Endodermal cell (in vitro differentiated cells): ENCODE results near the gene OLAH. TPM values are rescaled to one million over a fixed set of nuclear protein-coding genes. Genes with fewer than 3 reads are reported as not detected.

Source experiments
- DNase-seq: peaks from one replicate; pipeline ENCODE4 v3.0.0-alpha.2; 2017
- H3K27ac ChIP-seq: 2 replicates; pipeline ENCODE4 v1.5.1; 2013; ENCODE audit warnings: mild to moderate bottlenecking, low read depth, low read length, moderate library complexity
- H3K27me3 ChIP-seq: 2 replicates; pipeline ENCODE4 v1.6.1; 2013; ENCODE audit warnings: mild to moderate bottlenecking, low read length, moderate library complexity; ENCODE audit not compliant: insufficient read depth, control insufficient read depth, poor library complexity, severe bottlenecking
- H3K36me3 ChIP-seq: 2 replicates; pipeline ENCODE4 v1.7.0; 2013; ENCODE audit warnings: mild to moderate bottlenecking, low read length, moderate library complexity; ENCODE audit not compliant: control insufficient read depth, insufficient read depth
- H3K4me1 ChIP-seq: one replicate; pipeline ENCODE4 v1.7.0; 2013; ENCODE audit warnings: low read length; ENCODE audit not compliant: control insufficient read depth, insufficient read depth
- H3K4me3 ChIP-seq: 2 replicates; pipeline ENCODE4 v1.5.1; 2013; ENCODE audit warnings: mild to moderate bottlenecking, low read length, moderate library complexity
- H3K9ac ChIP-seq: 2 replicates; pipeline ENCODE4 v1.6.1; 2013; ENCODE audit warnings: mild to moderate bottlenecking, low read length, moderate library complexity; ENCODE audit not compliant: poor library complexity, severe bottlenecking; ENCODE audit errors: extremely low read depth
- H3K9me3 ChIP-seq: 2 replicates; pipeline ENCODE4 v1.6.1; 2013; ENCODE audit warnings: mild to moderate bottlenecking, low read length, moderate library complexity; ENCODE audit not compliant: control insufficient read depth
- H3K27ac Mint-ChIP-seq: 2 replicates; pipeline ENCODE4 v1.8.0; 2020; ENCODE audit warnings: mixed read lengths
- H3K27me3 Mint-ChIP-seq: 2 replicates; pipeline ENCODE4 v1.8.0; 2021; ENCODE audit warnings: mild to moderate bottlenecking, mixed read lengths; ENCODE audit not compliant: insufficient read depth
- H3K36me3 Mint-ChIP-seq: 2 replicates; pipeline ENCODE4 v1.8.0; 2020; ENCODE audit warnings: low read depth, mixed read lengths
- H3K4me1 Mint-ChIP-seq: 2 replicates; pipeline ENCODE4 v1.8.0; 2020; ENCODE audit warnings: mixed read lengths
- H3K4me3 Mint-ChIP-seq: 2 replicates; pipeline ENCODE4 v1.8.0; 2020; ENCODE audit warnings: mild to moderate bottlenecking, moderate library complexity, mixed read lengths
- H3K9me3 Mint-ChIP-seq: 2 replicates; pipeline ENCODE4 v1.8.0; 2020; ENCODE audit warnings: mild to moderate bottlenecking, mixed read lengths
- CTCF ChIP-seq: fragments of 200-600 bp; sonication (generic); conservative IDR thresholded peaks from 2 replicates; pipeline ENCODE4 v1.5.0; 2021; ENCODE audit warnings: antibody characterized with exemption, mild to moderate bottlenecking
- WGBS, 2 experiments: methylation state at CpG; one replicate each; pipeline versions ENCODE4 v1.1.5 to v1.1.7; 2013; ENCODE audit warnings: missing lambda C conversion rate in 2 of 2, mixed read lengths in 1 of 2; ENCODE audit not compliant: insufficient coverage in 1 of 2, insufficient read length in 1 of 2; 5-methylcytosine and 5-hydroxymethylcytosine counted together
- total RNA-seq, 2 donors: library from RNA; stranded (reverse); fragmentation: NEBNext Ultra II Directional in 1 of 2; extraction: Animal tissue kit (Norgen Biotek cat#: 25700) in 1 of 2; gene quantifications; 2 replicates in 1 of 2; 3 replicates in 1 of 2; pipeline ENCODE4 v1.2.1, GENCODE V29; 2021

OLAH gene
- total RNA-seq, 2 donors from 2014 or later = not detected

- Mint-ChIP-seq H3K4me1 (no peaks in the 10 kb centered on the region), H3K27me3 (no peaks in the 10 kb centered on the region), H3K27ac (no peak overlapping the region), H3K4me3 (no peak overlapping the region), H3K36me3 (no peaks in the 10 kb centered on the region), H3K9me3 (no peaks in the 10 kb centered on the region)
- Histone ChIP-seq H3K4me3 (no peak overlapping the region), H3K4me1 (no peaks in the 10 kb centered on the region), H3K27me3 (no peaks in the 10 kb centered on the region), H3K36me3 (no peaks in the 10 kb centered on the region), H3K9me3 (no peaks in the 10 kb centered on the region), H3K27ac (no peak overlapping the region), H3K9ac (no peak overlapping the region)
- DNase-seq = no peak
- TF ChIP-seq CTCF = no peak
Observed at GRCh38 chr10:15049533-15049932, 5.8 kb downstream of the OLAH start.

- Histone ChIP-seq H3K4me1 (no peaks in the 10 kb centered on the region), H3K36me3 (no peaks in the 10 kb centered on the region), H3K9ac (no peak overlapping the region), H3K4me3 (no peak overlapping the region), H3K27ac (no peak overlapping the region), H3K27me3 (no peaks in the 10 kb centered on the region), H3K9me3 (no peaks in the 10 kb centered on the region)
- Mint-ChIP-seq H3K27me3 (no peaks in the 10 kb centered on the region), H3K9me3 (no peaks in the 10 kb centered on the region), H3K4me1 (no peaks in the 10 kb centered on the region), H3K4me3 (no peak overlapping the region), H3K27ac (no peak overlapping the region), H3K36me3 (no peaks in the 10 kb centered on the region)
- no peak for TF ChIP-seq CTCF
- no peak for DNase-seq
- 95 to 96% methylated on average over 7 of the region's 7 CpGs for WGBS, 2 experiments
Observed at GRCh38 chr10:15052121-15052520, 8.4 kb downstream of the OLAH start.

GRCh38 chr10:15053061-15053460, 9.3 kb downstream of the OLAH start:
- Histone ChIP-seq H3K27me3 (no peaks in the 10 kb centered on the region), H3K27ac (no peak overlapping the region), H3K36me3 (no peaks in the 10 kb centered on the region), H3K9ac (no peak overlapping the region), H3K4me1 (no peaks in the 10 kb centered on the region), H3K9me3 (no peaks in the 10 kb centered on the region), H3K4me3 (no peak overlapping the region)
- no peak overlapping the region for H3K4me3 Mint-ChIP-seq
- no peak overlapping the region for H3K27ac Mint-ChIP-seq
- 89 to 100% methylated on average over 3 of the region's 3 CpGs for WGBS, 2 experiments
- H3K36me3 Mint-ChIP-seq = no peaks in the 10 kb centered on the region
- H3K4me1 Mint-ChIP-seq = no peaks in the 10 kb centered on the region
- no peak for DNase-seq
- H3K27me3 Mint-ChIP-seq = no peaks in the 10 kb centered on the region
- TF ChIP-seq CTCF = no peak
- no peaks in the 10 kb centered on the region for H3K9me3 Mint-ChIP-seq
